Uterus (tissue), 4 donors: ENCODE measurements around the gene PRKCD. TPM values are rescaled to one million over a fixed set of nuclear protein-coding genes. Genes with fewer than 3 reads are reported as not detected.

Source experiments
- DNase-seq, 2 donors: peaks; one replicate each; pipeline ENCODE4 v3.0.0-alpha.2; 2019 to 2020
- H3K27ac ChIP-seq, 2 donors: fragments of 200-600 bp; sonication (generic); 1 replicate in 1 of 2; 2 replicates in 1 of 2; pipeline ENCODE4 v1.5.1; 2016 to 2018
- H3K27me3 ChIP-seq, 2 donors: fragments of 200-600 bp; sonication (generic); one replicate each; pipeline ENCODE4 v1.5.1; 2018 to 2019; ENCODE audit warnings: control low read depth in 1 of 2
- H3K36me3 ChIP-seq, 2 donors: fragments of 200-600 bp; sonication (generic); one replicate each; pipeline ENCODE4 v1.5.1; 2019; ENCODE audit warnings: control low read depth in 1 of 2
- H3K4me1 ChIP-seq, 2 donors: fragments of 200-600 bp; sonication (generic); one replicate each; pipeline ENCODE4 v1.5.1; 2018 to 2019; ENCODE audit warnings: control low read depth in 1 of 2
- H3K4me3 ChIP-seq, 2 donors: fragments of 200-600 bp; sonication (generic); 1 replicate in 1 of 2; 2 replicates in 1 of 2; pipeline ENCODE4 v1.5.1; 2018 to 2019; ENCODE audit warnings: mild to moderate bottlenecking in 1 of 2
- H3K9me3 ChIP-seq, 2 donors: fragments of 200-600 bp; sonication (generic); one replicate each; pipeline ENCODE4 v1.5.1; 2019; ENCODE audit warnings: control low read depth in 1 of 2
- CTCF ChIP-seq, 4 experiments: fragments of 200-600 bp in 2 of 4; fragments of 450-650 bp in 2 of 4; sonication (generic) in 2 of 4; IDR thresholded peaks; one replicate each; pipeline ENCODE4 v1.5.1; 2016 to 2019; ENCODE audit warnings: antibody characterized with exemption in 4 of 4, mild to moderate bottlenecking in 2 of 4, moderate library complexity in 1 of 4
- POLR2A ChIP-seq, 2 donors: fragments of 450-650 bp; IDR thresholded peaks; one replicate each; pipeline ENCODE4 v1.6.1; 2016; ENCODE audit warnings: antibody characterized with exemption in 2 of 2, mild to moderate bottlenecking in 1 of 2, moderate library complexity in 1 of 2
- intact Hi-C: fragments of 100-400 bp; cut with DNase I; formaldehyde crosslinking; loops from one replicate; pipeline ENCODE4 v1.15.1; 2023; ENCODE audit warnings: low total_unique reads
- total RNA-seq, 4 donors: library from RNA; depleted of rRNA in 3 of 4; stranded (reverse); fragments of >200 nt in 3 of 4; gene quantifications; one replicate each; pipeline versions ENCODE4 v1.1.0 to v1.2.4, GENCODE V29; 2014 to 2023
- donor health status: DM: yes; HTN: yes; CAD: no.

The PRKCD gene
- total RNA-seq, 4 donors from 2014 or later, result under 0.01 to 16.8 (median 12.6) TPM

DNA sequence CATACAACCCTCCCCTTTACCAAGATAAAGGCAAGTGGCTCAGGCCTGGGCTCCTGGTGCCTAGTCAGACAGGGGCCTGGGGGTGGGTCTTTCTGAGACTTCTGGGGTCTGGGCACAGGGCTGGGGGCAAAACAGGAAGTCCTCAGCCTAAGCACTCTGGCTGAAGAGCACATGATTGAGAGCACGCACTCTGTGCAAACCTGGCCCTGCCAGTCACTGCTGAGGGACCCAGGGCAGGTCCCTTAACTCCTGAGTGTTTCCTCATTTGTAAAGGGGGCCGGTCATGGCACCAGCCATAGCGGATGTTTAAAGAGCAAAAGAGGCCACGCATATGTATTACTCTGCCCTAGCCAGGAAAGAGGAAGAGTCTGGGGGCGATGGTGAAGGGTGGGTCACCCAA is 78.8 kb downstream of the PRKCD start:
- no peak overlapping the region for H3K4me3 ChIP-seq
- H3K4me1 ChIP-seq, result peaks cover 0 to 9% of the 10 kb centered on the region in 2 donors
- intact Hi-C loops, result no loop called here
- no peaks in the 10 kb centered on the region for H3K9me3 ChIP-seq
- no peak overlapping the region for H3K27ac ChIP-seq
- no peaks in the 10 kb centered on the region for H3K36me3 ChIP-seq
- DNase-seq, result no peak
- no peak for TF ChIP-seq CTCF (IDR thresholded peaks at IDR 0.05)
- TF ChIP-seq POLR2A (IDR thresholded peaks at IDR 0.05), result no peak
- H3K27me3 ChIP-seq, result no peaks in the 10 kb centered on the region

DNA sequence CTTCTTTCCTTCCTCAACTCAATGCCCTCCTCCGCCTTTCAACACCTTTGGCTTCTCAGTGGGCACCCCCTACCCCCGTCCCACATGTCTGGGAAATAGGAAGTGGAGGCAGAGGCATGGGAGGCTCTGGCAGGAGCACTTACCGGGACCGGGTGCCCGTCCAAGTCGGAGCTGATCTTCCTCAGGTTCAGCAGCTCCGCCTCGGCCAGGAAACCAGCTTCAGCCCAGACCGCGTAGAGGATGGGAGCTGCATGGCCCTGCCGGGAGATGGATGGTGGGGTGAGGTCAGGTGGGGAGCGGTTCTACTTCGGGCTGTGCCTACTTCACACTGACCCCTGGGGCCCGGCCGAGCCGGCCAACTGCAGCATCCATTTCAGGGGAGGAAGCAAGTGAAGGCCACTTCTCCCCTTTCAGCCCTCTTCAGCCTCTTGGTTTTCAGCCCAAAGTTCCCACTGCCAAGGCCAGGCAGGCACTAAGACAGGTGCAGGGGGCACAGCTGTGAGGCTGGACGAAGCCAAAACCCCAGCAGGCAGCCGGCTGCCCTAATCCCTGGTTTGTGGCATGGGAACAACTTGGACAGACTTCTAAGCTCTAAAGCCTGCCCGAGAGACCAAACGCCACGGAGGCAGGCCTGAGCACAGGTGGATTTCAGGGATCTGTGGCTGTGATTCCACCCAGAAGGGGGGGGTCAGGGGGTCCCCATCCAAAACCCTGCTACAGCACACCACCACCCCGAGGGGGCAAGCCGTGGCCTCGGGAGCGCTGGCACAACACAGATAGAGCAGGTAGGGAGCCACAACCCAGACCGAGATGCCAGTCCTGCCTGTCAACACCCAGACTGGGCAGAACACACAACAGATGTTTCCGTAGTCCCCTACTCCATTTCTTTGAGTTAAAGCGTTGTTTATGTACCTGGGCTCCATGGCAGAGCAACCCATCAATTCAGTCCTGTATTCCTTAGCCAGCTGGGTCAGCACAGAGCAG is 80.3 kb downstream of the PRKCD start:
- peaks cover 0 to 5% of the 10 kb centered on the region in 2 donors for H3K4me1 ChIP-seq
- H3K9me3 ChIP-seq, result no peaks in the 10 kb centered on the region
- no peak for DNase-seq
- TF ChIP-seq POLR2A (IDR thresholded peaks at IDR 0.05) (no peak), CTCF (IDR thresholded peaks at IDR 0.05) (no peak)
- no peak overlapping the region for H3K27ac ChIP-seq
- intact Hi-C loops, result no loop called here
- no peak overlapping the region for H3K4me3 ChIP-seq
- no peaks in the 10 kb centered on the region for H3K36me3 ChIP-seq
- no peaks in the 10 kb centered on the region for H3K27me3 ChIP-seq

GRCh38 chr3:53242155-53242554 is 81.1 kb downstream of the PRKCD start:
- H3K4me3 ChIP-seq, result no peak overlapping the region
- no peak overlapping the region for H3K27ac ChIP-seq
- no peaks in the 10 kb centered on the region for H3K27me3 ChIP-seq
- no peaks in the 10 kb centered on the region for H3K36me3 ChIP-seq
- H3K4me1 ChIP-seq, result no peaks in the 10 kb centered on the region
- no peak for DNase-seq
- TF ChIP-seq CTCF (IDR thresholded peaks at IDR 0.05) (no peak), POLR2A (IDR thresholded peaks at IDR 0.05) (no peak)
- no peaks in the 10 kb centered on the region for H3K9me3 ChIP-seq
- intact Hi-C loops, result no loop called here

Other genes with a start within 250 kb of the PRKCD start
- gene SFMBT1, start 115.1 kb upstream of the PRKCD start, total RNA-seq, result 10 to 100 TPM in 3 of 4 donors, 1 to 10 TPM in 1; 3.3 to 37.9 (median 15.1) TPM
- gene RFT1, start 30.8 kb upstream of the PRKCD start, total RNA-seq, result 10 to 100 TPM; 13.1 to 38.2 (median 16.5) TPM
- gene TKT, start 94.8 kb downstream of the PRKCD start, total RNA-seq, result 100 to 1,000 TPM in 1 of 4 donors, 10 to 100 TPM in 3; 74.5 to 113 (median 84.6) TPM
- gene DCP1A, start 186.3 kb downstream of the PRKCD start, total RNA-seq, result 10 to 100 TPM; 27.2 to 39.4 (median 34.5) TPM